Hematopoietic multipotent progenitor cell treated with erythropoietin and hydrocortisone succinate and interleukin-3 and kit ligand, for 17 days (in vitro differentiated cells): ENCODE results near the gene ANKS1A.
"Not testable (repeated sequence)": the region's sequence is repeated elsewhere in the genome, so short reads cannot be mapped to it uniquely, and the experiment has no call there.

ENCODE experiments used
- DNase-seq: peaks from one replicate; pipeline ENCODE4 v3.0.0-alpha.2; 2015; ENCODE audit warnings: low spot score

ANKS1A gene

GRCh38 chr6:35085359-35086281 is 196.6 kb downstream of the ANKS1A start:
- DNase-seq: no peak

GRCh38 chr6:35086282-35086632 is 197.2 kb downstream of the ANKS1A start:
- DNase-seq: no peak

- no peak for DNase-seq
These were observed 197.7 kb downstream of the ANKS1A start for GRCh38 chr6:35086636-35087360.

- no peak for DNase-seq
These were observed 198.6 kb downstream of the ANKS1A start for GRCh38 chr6:35087361-35088280.

GRCh38 chr6:35088281-35089215 is 199.5 kb downstream of the ANKS1A start:
- no peak for DNase-seq

GRCh38 chr6:35089216-35089934 is 200.3 kb downstream of the ANKS1A start:
- DNase-seq: no peak

GRCh38 chr6:35089935-35090505 is 201.0 kb downstream of the ANKS1A start:
- DNase-seq: no peak

- DNase-seq: no peak
These were observed 201.7 kb downstream of the ANKS1A start for GRCh38 chr6:35090734-35091133.

GRCh38 chr6:35091346-35092083 is 202.5 kb downstream of the ANKS1A start:
- no peak for DNase-seq

- DNase-seq: no peak
These were observed 203.5 kb downstream of the ANKS1A start for GRCh38 chr6:35092362-35093117.

GRCh38 chr6:35093118-35093445 is 204.0 kb downstream of the ANKS1A start:
- DNase-seq: no peak

- no peak for DNase-seq
These were observed 204.7 kb downstream of the ANKS1A start for GRCh38 chr6:35093783-35094182.

GRCh38 chr6:35094183-35094582 is 205.1 kb downstream of the ANKS1A start:
- DNase-seq: no peak

GRCh38 chr6:35096129-35096862 is 207.2 kb downstream of the ANKS1A start:
- no peak for DNase-seq

GRCh38 chr6:35099116-35099515 is 210.1 kb downstream of the ANKS1A start:
- DNase-seq: no peak

GRCh38 chr6:35105078-35105477 is 216.0 kb downstream of the ANKS1A start:
- DNase-seq: no peak

- not testable (repeated sequence) for DNase-seq
These were observed 217.0 kb downstream of the ANKS1A start for GRCh38 chr6:35106061-35106460.

- not testable (repeated sequence) for DNase-seq
These were observed 218.2 kb downstream of the ANKS1A start for GRCh38 chr6:35107208-35107607.
